ENCODE data around the gene CCDC158. TPM values are rescaled to one million over a fixed set of nuclear protein-coding genes. Genes with fewer than 3 reads are reported as not detected.

Gene CCDC158
- total RNA-seq, 1 donor from 2014 or later = 0.17 TPM

DNA sequence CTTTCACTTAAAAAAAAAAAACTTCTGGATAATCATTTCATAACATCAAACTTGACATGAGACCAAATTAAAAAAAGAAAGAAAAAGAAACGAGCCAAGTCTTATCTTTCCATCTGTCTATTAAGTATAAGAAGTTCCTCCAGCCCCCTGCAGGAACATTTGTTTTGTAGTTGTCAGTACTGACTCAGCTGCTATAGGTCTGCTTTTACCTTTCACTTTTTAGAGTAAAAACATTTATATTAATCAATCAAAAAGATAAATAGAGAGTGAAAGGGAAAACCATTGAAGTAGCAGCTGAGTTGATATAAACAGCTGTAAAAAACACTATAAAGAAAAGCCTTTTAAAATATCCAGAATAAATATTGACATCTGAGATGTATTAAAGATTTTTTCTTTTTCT lies 46.1 kb downstream of the CCDC158 start:
- no peak for DNase-seq (ENCODE audit: low read depth)

DNA sequence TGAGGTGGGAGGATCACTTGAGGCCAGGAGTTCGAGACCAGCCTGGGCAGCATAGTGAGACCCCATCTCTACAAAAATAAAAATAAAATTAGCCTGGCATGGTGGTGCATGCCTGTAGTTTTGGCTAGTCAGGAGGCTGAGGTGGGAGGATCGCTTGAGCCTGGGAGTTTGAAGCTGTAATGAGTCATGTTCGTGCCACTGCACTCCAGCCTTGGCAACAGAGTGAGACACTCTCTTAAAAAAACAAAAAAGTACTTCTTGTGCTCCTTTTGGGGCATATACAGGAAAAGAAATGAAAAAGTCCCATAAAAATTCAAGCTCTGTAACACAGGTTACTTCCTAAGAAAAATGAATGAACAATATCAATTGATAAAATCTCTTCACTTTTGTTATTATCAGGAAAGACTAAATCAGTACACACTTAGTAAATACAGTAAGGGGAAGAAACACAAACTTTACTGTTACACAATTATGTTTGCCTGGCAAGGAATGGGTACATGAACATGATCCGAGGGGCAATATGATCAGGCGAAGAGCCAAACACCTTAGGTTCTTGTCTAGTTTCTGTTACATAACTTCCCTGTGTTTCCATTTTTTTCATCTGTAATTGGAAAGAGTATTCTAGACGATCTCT lies 46.9 kb downstream of the CCDC158 start:
- TF ChIP-seq, protein P1, sequence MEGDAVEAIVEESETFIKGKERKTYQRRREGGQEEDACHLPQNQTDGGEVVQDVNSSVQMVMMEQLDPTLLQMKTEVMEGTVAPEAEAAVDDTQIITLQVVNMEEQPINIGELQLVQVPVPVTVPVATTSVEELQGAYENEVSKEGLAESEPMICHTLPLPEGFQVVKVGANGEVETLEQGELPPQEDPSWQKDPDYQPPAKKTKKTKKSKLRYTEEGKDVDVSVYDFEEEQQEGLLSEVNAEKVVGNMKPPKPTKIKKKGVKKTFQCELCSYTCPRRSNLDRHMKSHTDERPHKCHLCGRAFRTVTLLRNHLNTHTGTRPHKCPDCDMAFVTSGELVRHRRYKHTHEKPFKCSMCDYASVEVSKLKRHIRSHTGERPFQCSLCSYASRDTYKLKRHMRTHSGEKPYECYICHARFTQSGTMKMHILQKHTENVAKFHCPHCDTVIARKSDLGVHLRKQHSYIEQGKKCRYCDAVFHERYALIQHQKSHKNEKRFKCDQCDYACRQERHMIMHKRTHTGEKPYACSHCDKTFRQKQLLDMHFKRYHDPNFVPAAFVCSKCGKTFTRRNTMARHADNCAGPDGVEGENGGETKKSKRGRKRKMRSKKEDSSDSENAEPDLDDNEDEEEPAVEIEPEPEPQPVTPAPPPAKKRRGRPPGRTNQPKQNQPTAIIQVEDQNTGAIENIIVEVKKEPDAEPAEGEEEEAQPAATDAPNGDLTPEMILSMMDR (conservative IDR thresholded peaks at IDR 0.05; ENCODE audit: low read depth, low read length) = no peak
- no peak for DNase-seq (ENCODE audit: low read depth)
- no peak overlapping the region for H3K4me3 ChIP-seq (ENCODE audit: low read depth, low read length)

More for the DNA sequence above, 46.1 kb downstream of the CCDC158 start:
- TF ChIP-seq, protein P1 (conservative IDR thresholded peaks at IDR 0.05; ENCODE audit: low read depth, low read length) = no peak
- H3K4me3 ChIP-seq (ENCODE audit: low read depth, low read length) = no peak overlapping the region

DNA sequence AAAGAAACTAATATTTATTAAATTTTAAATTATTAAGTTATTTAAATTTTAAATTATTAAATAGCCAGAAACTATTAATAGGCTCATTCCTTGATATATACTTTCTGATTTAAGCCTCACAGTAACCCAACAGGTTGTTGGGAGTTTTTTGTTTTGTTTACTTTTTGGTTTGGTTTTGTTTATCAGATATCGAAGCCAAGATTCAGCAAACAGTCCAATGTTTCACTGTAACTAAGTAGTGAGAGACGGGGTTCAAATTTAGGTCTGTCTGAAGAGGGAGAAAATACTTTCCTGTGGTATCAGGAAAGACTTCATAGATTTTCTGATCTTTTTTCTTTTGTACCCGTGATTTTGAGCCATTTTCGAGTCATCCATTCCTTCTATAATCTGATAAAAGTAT lies 54.2 kb downstream of the CCDC158 start:
- no peak for DNase-seq (ENCODE audit: low read depth)
- H3K4me3 ChIP-seq (ENCODE audit: low read depth, low read length) = no peak overlapping the region
- TF ChIP-seq, protein P1 (conservative IDR thresholded peaks at IDR 0.05; ENCODE audit: low read depth, low read length) = no peak

DNA sequence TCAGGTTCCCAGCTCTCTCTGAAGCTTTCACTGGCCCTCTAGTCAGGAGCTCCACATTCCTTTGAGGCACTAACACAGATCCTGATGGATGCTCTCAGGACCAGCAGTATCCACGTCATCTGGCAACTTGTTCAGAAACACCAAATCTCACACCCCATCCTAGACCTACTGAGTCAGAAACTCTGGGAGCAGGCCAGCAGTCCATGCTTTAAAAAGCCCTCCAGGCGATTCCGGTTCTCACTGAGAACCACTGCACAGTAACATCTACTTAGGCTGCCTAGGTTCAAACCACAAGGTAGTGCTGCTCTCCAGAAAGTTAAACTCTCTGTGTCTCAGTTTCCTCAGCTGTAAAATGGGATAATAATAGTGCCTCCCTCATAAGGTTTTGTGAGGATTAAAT lies 55.3 kb downstream of the CCDC158 start:
- no peak overlapping the region for H3K4me3 ChIP-seq (ENCODE audit: low read depth, low read length)
- no peak for DNase-seq (ENCODE audit: low read depth)
- TF ChIP-seq, protein P1 (conservative IDR thresholded peaks at IDR 0.05; ENCODE audit: low read depth, low read length) = no peak

DNA sequence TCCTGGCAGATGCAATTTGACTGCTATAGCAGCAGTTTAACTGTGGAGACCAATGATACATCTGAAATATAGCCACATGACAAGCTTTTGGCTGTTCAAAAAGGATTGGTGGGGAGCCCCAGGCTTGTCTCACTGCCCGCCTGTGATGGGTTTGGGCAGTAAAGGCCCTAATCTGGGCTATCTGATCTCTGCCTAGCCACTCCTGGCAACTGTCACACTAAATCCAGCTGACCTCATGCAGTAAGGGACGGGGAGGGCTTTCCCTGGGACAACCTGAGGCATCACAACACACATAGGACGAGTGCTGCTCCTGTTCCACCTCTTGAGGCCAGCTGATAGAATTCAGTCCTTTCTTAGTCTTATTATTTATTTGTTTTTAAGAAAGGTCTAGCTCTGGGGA lies 56.2 kb downstream of the CCDC158 start:
- TF ChIP-seq, protein P1 (conservative IDR thresholded peaks at IDR 0.05; ENCODE audit: low read depth, low read length) = no peak
- no peak overlapping the region for H3K4me3 ChIP-seq (ENCODE audit: low read depth, low read length)
- DNase-seq (ENCODE audit: low read depth) = no peak

DNA sequence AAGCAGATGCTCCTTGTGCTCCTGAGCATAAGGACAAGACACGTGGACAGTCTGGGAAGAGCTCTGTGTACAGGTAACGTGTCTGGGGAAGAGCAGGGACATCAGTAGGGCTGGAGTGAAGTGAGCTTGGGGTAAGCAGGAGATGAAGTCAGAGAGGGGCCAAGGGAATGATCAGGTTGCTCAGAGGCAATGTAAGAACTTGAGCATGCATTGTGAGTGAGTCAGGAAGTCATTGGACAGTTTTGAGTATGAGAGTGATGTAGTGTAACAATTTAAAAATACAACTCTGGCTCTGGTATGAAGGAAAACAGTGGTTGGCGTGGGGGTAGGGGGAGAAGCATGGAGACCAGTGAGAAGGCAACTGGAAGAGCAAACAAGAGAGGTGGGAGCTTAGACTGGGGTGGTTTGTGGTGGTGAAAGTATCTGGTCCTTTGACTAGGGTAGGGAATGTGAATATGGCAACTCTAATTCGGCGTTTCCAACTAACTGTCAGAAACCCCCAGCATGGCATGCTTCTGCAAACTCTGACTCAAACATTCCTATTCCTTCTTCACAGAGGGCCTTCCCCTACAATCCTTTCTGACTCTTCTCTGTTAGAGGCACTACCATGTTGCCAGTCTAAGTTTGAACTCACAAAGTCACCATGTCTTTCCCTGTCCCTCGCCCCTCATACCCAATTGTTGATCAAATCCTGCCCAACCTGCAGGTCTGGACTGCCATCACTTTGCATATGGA lies 57.2 kb downstream of the CCDC158 start:
- TF ChIP-seq, protein P1 (conservative IDR thresholded peaks at IDR 0.05; ENCODE audit: low read depth, low read length) = no peak
- DNase-seq (ENCODE audit: low read depth) = no peak

More for the DNA sequence above, 57.2 kb downstream of the CCDC158 start:
- no peak overlapping the region for H3K4me3 ChIP-seq (ENCODE audit: low read depth, low read length)
